H7 (cell line): ENCODE measurements around the gene PPT2. TPM values are rescaled to one million over a fixed set of nuclear protein-coding genes. Genes with fewer than 3 reads are reported as not detected.
A peak's percentile ranks its signal among the peaks of the same experiment; 100 is the strongest.

Experiments
- DNase-seq: peaks from one replicate; pipeline ENCODE4 v3.0.0; 2012
- H3K27me3 ChIP-seq: 2 replicates; pipeline ENCODE4 v1.6.0; 2011; ENCODE audit warnings: mild to moderate bottlenecking, low read length; ENCODE audit not compliant: control insufficient read depth, insufficient read depth
- H3K36me3 ChIP-seq: replicated peaks from 2 replicates; pipeline ENCODE4 v1.5.1; 2011; ENCODE audit warnings: low read length; ENCODE audit not compliant: control insufficient read depth, insufficient read depth
- H3K4me3 ChIP-seq: 2 replicates; pipeline ENCODE4 v1.5.1; 2011; ENCODE audit warnings: low read depth, mild to moderate bottlenecking, control low read depth, low read length, moderate library complexity; ENCODE audit not compliant: insufficient read depth
- total RNA-seq: library from RNA; depleted of rRNA; stranded (reverse); fragments of >200 nt; shearing (Covaris generic); gene quantifications from 2 replicates; pipeline ENCODE4 v1.2.3, GENCODE V29; 2014

The PPT2 gene
- total RNA-seq, 1 experiment from 2014 or later, result 25.5 TPM

DNA sequence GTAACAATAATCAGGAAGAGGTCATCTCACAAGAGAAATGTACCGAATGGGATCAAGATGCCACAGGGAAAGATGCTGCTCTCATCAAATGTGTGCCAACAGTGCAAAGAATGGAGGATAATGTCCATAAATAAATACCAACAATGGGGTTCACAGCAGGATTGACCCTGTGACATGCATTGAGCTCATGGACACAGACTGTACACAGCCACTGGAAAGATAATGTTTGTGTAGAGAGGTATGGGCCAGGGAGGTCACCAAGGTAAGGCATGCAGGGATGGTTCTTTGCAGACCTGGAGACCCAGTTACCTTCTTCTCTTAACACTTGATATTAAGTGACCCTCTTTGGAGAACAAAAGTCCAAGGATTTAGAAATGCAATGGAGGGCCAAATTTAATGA, 20.5 kb downstream of the PPT2 start:
- Histone ChIP-seq H3K27me3 (no peaks in the 10 kb centered on the region), H3K36me3 (peaks cover 16% of the 10 kb centered on the region), H3K4me3 (no peak overlapping the region)
- no peak for DNase-seq

DNA sequence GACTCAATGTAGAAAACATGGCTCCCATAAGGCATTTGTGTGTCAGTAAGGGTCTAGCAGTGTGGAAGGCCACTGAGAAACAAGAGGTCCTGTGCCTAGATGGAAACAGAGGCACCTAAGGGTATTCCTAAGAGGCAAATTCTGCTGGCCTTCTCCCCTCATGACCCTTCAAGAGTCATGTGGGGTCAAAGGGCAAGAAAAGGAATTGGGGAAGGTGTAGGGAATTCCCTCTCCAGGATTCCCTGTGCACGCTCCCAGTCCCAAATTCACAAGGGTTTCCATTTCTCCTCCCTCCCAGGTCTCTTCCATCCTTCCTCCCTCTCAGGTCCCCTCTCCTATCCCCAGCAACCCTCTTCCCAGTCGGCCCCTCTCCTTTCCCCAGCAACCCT, 21.4 kb downstream of the PPT2 start:
- H3K4me3 ChIP-seq, result peak overlapping the region; percentile 79
- no peak for DNase-seq
- no peaks in the 10 kb centered on the region for H3K27me3 ChIP-seq
- H3K36me3 ChIP-seq, result peaks cover 9% of the 10 kb centered on the region

DNA sequence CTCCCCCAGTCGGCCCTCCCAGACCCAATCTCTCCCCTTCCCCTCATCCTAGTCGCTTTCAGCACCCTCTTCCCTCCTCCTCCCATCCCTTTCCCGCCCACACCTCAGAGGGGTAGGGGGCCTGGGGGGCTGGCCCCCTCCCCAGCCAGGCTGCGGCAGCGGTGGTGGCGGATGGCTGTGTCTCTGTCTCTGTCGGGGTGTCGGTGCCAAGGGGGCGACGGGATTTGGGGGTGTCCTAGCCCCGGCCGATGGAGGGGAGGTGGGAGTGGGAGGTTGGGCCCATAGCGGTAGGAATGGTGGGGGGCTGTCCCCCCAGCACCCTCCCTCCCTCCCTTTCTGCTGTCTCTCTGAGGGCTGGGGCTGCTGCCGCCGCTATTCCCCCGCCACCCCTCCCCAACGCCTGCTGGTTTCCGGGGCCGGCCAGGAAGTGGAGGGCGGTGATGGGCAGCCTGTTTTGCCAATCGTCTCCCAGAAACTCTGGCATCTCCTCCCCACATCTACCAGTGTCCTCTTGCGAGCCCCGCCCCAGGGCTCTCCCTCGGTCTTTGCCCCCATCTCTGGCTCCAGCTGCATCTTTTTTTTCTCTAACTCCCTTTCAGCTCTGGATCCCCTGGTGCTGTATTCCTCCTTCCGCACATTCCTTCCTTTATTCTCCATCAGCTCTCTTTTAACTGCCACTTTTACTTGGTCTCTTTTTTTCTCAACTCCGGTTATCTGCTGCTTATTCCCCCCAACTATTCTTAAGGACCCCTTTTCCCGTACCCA, 22.0 kb downstream of the PPT2 start, which contains the start of gene AGPAT1:
Gene AGPAT1, minus strand, starts transcription at position 374 of the 765 bp plus-strand sequence. CDS start 4,588 bp downstream, outside the sequence.
- peak; percentile 99 for DNase-seq
- H3K4me3 ChIP-seq, result peak within 1 kb of the TSS; percentile 79
- H3K27me3 ChIP-seq, result no peaks in the 10 kb centered on the region

DNA sequence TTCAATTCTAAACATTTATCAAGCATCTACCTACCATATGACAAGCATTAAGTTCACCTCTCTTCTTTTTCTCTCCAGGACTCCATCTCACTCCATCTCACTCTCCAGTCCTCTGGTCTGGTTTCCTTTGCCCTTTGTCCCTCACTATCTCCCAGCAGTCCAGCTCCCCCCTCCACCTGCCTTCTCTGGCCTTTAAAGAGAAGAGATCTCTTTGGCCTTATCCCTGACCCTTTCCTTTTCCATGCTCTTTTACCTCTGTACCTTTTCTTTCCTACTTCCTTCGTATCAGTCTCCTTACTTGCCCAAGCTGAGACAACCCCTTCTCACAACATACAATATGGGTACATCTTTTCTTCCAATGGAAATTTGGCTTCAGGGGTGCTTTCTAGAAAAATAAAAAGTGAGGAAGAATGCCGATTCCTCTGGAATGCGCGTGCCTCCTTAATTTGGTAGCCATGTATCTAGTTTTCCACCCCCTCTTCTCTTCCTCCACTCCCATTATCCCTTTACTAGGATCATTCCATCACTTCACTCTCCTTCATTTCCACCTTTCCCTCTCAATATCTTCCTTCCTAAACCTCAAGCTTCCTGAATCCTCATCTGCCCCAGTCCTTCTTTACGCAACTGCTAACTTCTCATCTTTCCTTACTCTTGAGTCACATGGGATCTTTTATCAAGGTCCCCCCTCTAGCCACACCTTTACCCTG, 22.7 kb downstream of the PPT2 start:
- peak; percentile 37 for DNase-seq
- H3K36me3 ChIP-seq, result peaks cover 8% of the 10 kb centered on the region
- H3K27me3 ChIP-seq, result no peaks in the 10 kb centered on the region
- H3K4me3 ChIP-seq, result peak overlapping the region; percentile 79

More for the DNA sequence above, 22.0 kb downstream of the PPT2 start, which contains the start of gene AGPAT1:
- peaks cover 8% of the 10 kb centered on the region for H3K36me3 ChIP-seq

DNA sequence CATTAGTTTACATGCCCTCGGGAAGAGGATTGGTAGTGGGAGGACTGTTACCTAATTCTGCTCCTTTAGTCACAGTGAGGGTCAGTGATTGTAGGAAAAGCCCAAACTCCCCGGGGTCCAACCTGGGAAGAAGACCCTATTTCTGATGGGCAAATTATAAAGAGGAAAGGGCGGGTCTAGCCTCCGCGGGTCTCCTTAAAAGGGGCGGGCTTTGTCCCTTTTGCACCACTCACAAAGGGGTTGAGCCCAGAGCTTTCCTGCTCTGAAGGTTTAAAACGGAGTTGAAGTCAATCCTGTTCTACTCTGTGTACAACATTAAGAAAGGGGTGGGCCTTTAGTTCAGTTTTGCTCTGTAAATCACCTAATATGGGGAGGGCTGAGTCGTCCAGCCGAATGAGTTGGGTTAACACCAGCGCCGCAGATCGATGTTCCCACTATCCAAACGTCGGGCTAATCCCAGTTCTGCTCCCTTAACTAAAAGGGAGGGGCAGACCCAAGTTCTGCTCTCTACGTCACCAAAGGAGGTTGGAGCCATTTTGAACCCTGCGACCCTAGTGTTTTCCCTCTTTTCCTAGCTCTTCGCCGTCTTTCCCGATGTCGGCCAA, 23.3 kb downstream of the PPT2 start:
- peak overlapping the region; percentile 79 for H3K4me3 ChIP-seq
- peaks cover 8% of the 10 kb centered on the region for H3K36me3 ChIP-seq
- DNase-seq, result peak; percentile 62
- H3K27me3 ChIP-seq, result no peaks in the 10 kb centered on the region

DNA sequence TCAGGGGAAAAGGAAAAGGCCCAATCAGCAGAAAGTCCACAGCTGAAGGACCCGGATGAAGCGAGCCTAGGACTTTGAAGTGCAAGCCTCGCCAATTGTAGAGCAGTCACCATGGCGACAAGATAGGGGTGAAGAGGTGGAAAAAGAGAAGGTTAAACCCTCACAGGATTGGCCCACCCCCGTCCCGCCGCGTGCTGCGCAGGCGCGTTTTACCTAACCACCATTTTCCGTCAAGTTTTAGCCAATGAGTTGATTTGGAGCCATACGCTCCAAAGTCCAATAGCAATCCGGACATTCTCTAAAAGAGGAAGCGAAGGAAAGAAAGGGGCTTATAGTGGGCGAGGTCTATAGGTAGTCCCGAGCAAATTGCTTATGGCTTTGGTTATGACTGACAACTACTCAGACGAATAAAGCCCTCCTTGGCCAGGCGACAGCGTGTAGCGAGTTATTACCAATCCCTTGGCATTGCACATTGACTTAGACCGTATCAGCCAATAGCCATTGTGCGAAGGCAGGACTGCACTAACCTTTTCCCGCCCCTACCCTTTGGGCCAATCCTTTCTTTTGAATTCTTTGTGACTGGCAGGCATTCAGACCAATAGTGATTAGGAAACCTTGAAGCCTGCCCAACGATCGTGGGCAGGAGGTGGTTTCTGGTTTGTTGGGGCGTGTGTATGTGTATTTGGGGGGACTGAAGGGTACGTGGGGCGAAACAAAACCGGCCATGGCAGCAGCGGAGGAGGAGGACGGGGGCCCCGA, 24.0 kb downstream of the PPT2 start, which contains the start of gene RNF5:
Gene RNF5, plus strand, starts transcription at position 618 of the 759 bp plus-strand sequence. Its CDS starts 107 bp downstream, at position 725.
- peak within 1 kb of the TSS; percentile 79 for H3K4me3 ChIP-seq
- peaks cover 9% of the 10 kb centered on the region for H3K36me3 ChIP-seq
- peak; percentile 98 for DNase-seq
- H3K27me3 ChIP-seq, result no peaks in the 10 kb centered on the region

- Histone ChIP-seq H3K4me3 (peak overlapping the region; percentile 79), H3K27me3 (no peaks in the 10 kb centered on the region), H3K36me3 (peaks cover 10% of the 10 kb centered on the region)
- peak; percentile 63 for DNase-seq
Measured at GRCh38 chr6:32178547-32179440, 24.9 kb downstream of the PPT2 start.

- Histone ChIP-seq H3K4me3 (no peak overlapping the region), H3K27me3 (no peaks in the 10 kb centered on the region), H3K36me3 (peaks cover 10% of the 10 kb centered on the region)
- DNase-seq, result no peak
Measured at GRCh38 chr6:32179766-32180405, 25.9 kb downstream of the PPT2 start.

GRCh38 chr6:32181148-32181702, 27.3 kb downstream of the PPT2 start:
- Histone ChIP-seq H3K36me3 (peaks cover 12% of the 10 kb centered on the region), H3K4me3 (no peak overlapping the region), H3K27me3 (no peaks in the 10 kb centered on the region)
- no peak for DNase-seq

DNA sequence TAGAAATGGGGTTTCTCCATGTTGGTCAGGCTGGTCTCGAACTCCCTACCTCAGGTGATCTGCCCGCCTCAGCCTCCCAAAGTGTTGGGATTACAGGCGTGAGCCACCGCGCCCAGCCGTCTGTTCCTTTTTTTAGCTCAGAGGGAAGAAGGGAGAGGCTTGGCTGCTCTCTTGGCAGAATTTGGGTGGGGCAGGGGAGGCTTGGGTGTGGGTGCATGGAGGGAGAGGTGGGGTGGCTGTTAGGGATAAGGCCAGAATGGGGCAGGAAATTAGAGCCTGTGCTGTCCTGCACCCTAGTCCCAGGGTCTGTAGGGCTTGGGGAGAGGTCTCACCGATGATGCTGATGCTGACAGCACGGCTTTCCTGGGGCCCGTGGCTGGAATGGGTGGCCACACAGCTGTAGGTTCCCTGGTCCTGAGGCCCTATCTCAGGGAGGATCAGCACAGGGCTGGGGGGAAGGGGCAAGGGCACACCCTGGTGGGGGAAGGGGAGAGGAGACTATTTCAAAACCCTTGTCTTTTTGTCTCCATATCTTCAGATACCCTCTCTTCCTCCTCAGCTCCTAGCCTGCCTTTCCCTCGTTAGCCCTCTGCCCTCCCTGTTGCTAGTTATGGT, 28.1 kb downstream of the PPT2 start:
- peak; percentile 65 for DNase-seq

DNA sequence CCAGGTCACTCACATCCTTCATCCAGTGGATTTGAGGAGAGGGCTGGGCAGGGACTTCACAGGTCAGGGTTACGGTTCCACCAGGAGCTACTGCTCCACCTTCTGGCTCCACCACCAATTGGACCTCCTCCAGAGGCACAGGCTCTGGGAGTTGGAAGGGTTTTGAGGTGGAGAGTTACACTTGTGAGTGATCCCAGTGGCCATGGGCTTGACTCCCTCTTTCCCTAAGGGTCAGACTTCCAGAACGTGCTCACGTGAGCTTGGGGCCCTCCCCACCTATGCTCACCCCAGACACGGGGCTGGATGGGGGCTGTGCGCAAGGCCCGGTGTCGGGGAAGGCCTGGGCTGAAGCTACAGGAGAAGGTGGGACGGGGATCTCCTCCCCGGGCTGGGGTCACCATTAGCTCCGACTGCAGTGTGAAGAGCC, 28.6 kb downstream of the PPT2 start:
- DNase-seq, result peak; percentile 28
- H3K4me3 ChIP-seq, result no peak overlapping the region
- H3K36me3 ChIP-seq, result peaks cover 24% of the 10 kb centered on the region
- no peaks in the 10 kb centered on the region for H3K27me3 ChIP-seq

More for the DNA sequence above, 28.1 kb downstream of the PPT2 start:
- Histone ChIP-seq H3K27me3 (no peaks in the 10 kb centered on the region), H3K4me3 (no peak overlapping the region), H3K36me3 (peaks cover 19% of the 10 kb centered on the region)

DNA sequence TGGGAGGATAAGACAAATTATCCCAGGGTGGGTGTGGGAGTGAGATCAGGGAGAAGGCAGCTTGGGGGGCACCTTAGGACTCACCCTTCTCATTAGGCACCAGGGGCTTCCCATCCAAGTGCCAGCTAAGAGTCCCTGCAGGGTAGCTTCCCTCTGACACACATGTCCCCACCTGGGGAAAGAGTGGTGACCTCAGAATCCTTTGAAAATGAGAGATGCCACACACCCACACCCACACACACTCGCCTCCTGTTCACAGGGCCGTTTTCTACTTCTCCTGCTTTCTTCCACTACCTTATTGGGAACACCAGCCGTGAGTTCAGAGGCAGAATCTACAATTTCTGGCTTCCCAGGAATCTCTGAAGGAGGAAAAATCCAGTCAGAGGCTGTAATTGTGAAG, 29.1 kb downstream of the PPT2 start:
- Histone ChIP-seq H3K36me3 (peaks cover 28% of the 10 kb centered on the region), H3K4me3 (no peak overlapping the region), H3K27me3 (no peaks in the 10 kb centered on the region)
- DNase-seq, result no peak
